ENCODE data around the gene VSNL1.

Gene VSNL1

DNA sequence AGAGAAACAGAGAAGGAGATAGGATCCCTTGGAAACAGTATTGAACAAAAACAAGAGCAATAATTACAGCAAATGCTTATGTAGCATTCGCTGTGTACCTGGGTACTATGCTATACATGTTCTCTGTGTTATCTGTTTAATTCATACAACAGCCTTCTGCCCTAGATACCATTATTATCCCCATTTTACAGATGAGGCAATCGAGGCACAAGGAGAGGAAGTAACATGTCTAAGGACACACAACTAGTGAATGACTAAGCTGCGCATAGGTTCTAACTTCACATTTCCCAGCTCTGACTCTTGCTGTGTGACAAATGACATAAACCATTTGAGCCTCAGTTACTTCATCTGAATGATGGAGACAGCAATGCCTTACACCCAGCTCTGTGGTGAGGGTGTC lies 70.5 kb downstream of the VSNL1 start:
- no peak overlapping the region for H3K4me3 ChIP-seq (ENCODE audit: low read depth, low read length)
- TF ChIP-seq, protein P1, sequence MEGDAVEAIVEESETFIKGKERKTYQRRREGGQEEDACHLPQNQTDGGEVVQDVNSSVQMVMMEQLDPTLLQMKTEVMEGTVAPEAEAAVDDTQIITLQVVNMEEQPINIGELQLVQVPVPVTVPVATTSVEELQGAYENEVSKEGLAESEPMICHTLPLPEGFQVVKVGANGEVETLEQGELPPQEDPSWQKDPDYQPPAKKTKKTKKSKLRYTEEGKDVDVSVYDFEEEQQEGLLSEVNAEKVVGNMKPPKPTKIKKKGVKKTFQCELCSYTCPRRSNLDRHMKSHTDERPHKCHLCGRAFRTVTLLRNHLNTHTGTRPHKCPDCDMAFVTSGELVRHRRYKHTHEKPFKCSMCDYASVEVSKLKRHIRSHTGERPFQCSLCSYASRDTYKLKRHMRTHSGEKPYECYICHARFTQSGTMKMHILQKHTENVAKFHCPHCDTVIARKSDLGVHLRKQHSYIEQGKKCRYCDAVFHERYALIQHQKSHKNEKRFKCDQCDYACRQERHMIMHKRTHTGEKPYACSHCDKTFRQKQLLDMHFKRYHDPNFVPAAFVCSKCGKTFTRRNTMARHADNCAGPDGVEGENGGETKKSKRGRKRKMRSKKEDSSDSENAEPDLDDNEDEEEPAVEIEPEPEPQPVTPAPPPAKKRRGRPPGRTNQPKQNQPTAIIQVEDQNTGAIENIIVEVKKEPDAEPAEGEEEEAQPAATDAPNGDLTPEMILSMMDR (IDR thresholded peaks at IDR 0.05; ENCODE audit: low read depth, low read length): no peak

DNA sequence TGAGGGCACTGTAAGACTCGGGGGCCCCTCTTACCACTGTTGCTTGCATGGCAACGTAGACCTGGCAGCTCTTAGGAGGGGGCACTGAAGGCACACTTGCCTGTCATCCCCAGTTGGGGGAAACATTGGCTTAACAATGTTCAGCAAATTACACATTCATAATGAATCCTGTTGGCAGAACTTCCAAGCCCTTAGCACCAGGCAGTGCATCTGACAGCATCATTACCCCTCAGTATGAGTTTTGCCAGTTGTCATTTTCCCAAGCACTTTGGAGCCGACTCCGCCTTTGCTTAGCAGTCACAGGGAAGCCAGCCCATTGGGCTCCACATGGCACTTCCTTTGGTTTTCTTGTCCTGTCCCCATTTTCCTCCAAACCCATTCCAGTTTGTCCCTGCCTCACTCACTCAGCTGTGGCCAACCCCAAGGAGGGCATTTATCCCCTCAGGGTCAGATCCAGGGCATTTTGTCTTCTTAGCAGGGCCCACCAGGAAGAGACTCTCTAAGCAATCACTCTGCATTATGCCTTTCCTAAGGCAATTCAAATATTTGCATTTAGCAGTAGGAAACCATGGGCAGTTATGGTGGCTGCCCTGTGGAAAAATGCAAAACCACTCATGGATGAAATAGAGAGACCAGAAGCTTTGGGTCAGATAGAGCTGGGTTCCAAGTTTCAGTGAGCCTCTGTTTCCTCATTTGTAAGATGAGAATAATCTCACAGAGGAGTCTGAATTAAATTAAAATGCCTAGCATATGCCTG lies 73.9 kb downstream of the VSNL1 start:
- TF ChIP-seq, protein P1 (IDR thresholded peaks at IDR 0.05; ENCODE audit: low read depth, low read length): no peak

DNA sequence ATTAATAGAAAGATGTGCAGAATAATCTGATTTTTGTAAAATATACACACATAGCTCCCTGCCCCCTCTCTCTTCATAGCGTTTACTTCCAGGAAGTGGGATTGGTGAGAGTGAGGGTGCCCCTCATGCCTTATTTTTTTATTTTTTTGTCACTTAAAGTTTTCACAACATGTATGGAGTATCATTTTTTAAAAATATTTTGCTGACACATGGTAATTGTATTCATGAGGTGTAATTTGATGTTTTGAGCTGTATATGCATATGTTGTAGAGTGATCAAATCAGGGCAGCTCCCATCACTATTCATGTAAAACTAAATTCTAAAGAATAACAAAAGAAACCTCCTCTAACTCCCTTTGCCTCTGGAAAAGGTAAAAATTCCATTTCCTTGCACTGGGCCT lies 74.7 kb downstream of the VSNL1 start:
- TF ChIP-seq, protein P1 (IDR thresholded peaks at IDR 0.05; ENCODE audit: low read depth, low read length): no peak
- no peak overlapping the region for H3K4me3 ChIP-seq (ENCODE audit: low read depth, low read length)

More for the DNA sequence above, 73.9 kb downstream of the VSNL1 start:
- H3K4me3 ChIP-seq (ENCODE audit: low read depth, low read length): no peak overlapping the region

DNA sequence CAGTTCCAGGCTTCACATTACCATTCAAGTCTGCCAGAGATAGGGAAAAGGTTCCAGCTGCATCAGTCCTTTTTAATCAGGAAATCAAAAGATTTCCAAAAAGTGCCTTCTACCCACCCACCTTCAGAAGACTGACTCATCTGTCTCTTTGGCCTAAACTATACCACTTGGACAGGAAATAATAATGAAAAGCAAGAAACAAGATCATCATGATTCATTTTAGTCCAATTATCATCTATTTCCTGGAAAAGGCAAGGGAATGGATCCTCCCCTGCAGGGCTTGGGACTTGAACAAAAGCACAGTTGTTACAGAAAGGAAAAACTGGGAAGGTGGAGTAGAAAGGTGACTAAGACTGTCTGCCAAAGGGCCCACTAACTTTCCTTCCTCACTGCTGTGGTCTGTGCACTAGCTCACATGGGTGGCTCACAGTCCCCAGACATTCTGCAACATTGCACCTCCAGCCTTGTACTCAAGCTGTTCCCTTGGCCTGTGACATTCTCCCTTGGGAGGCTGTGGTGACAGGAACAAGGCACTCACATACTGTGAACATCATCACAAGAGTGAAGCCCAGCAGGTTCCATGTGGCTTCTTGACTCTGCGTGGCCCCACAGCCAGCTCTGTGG lies 75.3 kb downstream of the VSNL1 start:
- H3K4me3 ChIP-seq (ENCODE audit: low read depth, low read length): no peak overlapping the region
- TF ChIP-seq, protein P1 (IDR thresholded peaks at IDR 0.05; ENCODE audit: low read depth, low read length): no peak

DNA sequence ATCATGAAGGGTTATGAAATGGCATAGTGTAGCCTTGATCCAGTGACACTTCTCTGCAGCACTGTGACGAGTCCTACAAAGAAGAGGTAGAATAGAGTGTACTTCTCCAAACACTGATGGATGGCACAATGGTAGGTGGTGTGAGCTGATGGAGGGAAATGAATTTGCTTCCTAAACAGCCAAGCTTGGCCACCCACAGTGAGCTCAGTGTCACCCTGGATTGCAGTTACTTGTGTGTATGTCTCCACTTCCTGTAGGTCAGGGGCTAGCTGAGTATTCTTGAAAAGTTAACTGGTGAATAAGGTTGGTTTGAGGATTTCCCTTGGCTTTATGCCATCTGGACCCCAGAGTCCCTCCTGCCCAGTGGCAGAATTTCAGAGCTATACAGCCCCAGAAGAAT lies 75.9 kb downstream of the VSNL1 start:
- TF ChIP-seq, protein P1 (IDR thresholded peaks at IDR 0.05; ENCODE audit: low read depth, low read length): no peak
- no peak overlapping the region for H3K4me3 ChIP-seq (ENCODE audit: low read depth, low read length)

DNA sequence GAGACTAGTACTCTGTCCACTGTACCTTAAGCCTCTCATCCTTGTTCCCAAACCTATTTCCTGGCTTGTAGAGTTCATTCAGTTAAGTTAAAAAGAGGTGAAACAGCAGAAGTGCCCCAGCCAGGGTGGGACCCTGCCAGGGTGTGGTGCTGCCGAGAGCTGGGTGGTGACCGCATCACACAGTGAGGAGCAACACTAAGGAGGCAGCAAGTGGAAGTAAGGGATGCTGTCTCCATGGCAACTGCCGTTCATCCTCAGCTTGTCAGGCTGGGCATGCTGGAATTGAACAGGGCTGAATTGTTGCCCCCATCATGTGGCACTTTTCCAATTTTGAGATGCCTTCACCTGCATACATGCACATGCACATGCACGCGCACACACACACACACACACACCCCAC lies 77.0 kb downstream of the VSNL1 start:
- H3K4me3 ChIP-seq (ENCODE audit: low read depth, low read length): no peak overlapping the region
- TF ChIP-seq, protein P1 (IDR thresholded peaks at IDR 0.05; ENCODE audit: low read depth, low read length): no peak

DNA sequence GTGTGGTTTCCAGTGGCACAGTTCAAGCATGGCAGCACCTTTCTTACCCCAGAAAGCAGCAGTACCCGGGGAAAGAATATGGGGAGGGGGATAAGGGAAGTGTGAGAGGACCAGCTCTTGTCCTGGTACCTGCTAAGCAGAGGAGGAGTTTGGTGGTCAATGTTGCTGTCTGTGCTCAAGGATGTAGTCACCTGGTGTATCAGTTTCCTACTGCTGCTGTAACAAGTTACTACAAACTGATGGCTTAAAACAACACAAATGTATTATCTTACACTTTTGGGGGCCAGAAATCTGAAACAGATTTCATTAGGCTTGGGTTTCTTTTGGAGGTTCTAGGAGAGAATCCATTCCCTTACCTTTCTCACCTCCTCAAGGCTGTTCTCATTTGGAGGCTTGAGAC lies 77.5 kb downstream of the VSNL1 start:
- no peak overlapping the region for H3K4me3 ChIP-seq (ENCODE audit: low read depth, low read length)
- TF ChIP-seq, protein P1 (IDR thresholded peaks at IDR 0.05; ENCODE audit: low read depth, low read length): no peak
